ENCODE data around the gene DNMT3A. TPM values are rescaled to one million over a fixed set of nuclear protein-coding genes. Genes with fewer than 3 reads are reported as not detected.

DNMT3A gene
- total RNA-seq, 4 donors from 2014 or later, result 14.7 to 40.2 (median 18.3) TPM

DNA sequence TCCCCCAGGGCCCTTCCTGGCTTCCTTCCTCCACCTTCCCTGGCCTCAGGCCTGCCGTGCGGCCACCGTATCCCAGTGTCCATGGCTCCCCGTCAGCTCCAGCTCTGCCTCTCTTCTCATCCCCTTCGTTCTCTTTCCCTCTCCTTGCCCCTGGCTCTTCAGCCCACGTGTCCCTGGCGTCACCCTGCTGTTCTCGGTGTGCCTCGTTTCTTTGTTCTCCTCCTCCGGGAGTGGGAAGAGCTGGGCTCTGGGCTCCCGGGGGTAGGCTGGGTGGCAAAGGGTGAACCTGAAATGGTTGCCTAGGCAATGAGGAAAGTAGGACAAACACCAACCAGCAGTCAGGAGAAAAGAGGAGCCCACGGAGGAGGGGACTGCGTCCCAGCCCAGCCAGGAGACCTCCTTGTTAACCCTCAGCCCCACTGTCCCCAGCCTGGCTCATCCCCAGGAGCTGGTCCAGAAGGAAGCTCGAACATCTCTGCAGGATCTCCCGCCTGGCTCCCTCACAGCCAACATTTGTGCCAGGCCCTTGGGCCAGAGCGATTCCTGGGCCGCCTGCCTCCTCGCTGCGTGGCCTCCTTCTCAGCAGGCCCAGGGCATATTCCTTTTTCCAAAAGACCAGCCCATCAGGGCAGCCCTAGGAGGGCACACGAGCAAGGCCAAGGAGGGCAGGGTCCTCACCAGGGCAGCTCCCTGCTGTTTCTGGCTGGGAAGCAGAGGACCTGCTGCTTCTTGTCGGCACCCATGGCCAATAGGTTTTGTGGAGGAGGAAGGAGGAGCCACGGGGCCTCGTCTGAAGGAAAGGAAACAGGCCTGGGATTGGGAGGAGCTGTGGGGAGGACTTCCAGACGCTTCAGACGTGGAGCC lies 30.9 kb upstream of the DNMT3A start:
- Histone ChIP-seq H3K4me3 (no peak overlapping the region), H3K27ac (no peak overlapping the region), H3K4me1 (peaks cover 3 to 16% (median 14%) of the 10 kb centered on the region in 3 donors), H3K27me3 (no peaks in the 10 kb centered on the region), H3K9me3 (no peaks in the 10 kb centered on the region), H3K36me3 (no peaks in the 10 kb centered on the region)
- ATAC-seq, result no peak
- WGBS, 2 donors (ENCODE audit: low coverage in 1 of 2), result 90 to 94% methylated on average over 3 to 8 of the region's 25 CpGs
- TF ChIP-seq POLR2A (IDR thresholded peaks at IDR 0.05), result no peak
- no peak for TF ChIP-seq EP300 (IDR thresholded peaks at IDR 0.05)

DNA sequence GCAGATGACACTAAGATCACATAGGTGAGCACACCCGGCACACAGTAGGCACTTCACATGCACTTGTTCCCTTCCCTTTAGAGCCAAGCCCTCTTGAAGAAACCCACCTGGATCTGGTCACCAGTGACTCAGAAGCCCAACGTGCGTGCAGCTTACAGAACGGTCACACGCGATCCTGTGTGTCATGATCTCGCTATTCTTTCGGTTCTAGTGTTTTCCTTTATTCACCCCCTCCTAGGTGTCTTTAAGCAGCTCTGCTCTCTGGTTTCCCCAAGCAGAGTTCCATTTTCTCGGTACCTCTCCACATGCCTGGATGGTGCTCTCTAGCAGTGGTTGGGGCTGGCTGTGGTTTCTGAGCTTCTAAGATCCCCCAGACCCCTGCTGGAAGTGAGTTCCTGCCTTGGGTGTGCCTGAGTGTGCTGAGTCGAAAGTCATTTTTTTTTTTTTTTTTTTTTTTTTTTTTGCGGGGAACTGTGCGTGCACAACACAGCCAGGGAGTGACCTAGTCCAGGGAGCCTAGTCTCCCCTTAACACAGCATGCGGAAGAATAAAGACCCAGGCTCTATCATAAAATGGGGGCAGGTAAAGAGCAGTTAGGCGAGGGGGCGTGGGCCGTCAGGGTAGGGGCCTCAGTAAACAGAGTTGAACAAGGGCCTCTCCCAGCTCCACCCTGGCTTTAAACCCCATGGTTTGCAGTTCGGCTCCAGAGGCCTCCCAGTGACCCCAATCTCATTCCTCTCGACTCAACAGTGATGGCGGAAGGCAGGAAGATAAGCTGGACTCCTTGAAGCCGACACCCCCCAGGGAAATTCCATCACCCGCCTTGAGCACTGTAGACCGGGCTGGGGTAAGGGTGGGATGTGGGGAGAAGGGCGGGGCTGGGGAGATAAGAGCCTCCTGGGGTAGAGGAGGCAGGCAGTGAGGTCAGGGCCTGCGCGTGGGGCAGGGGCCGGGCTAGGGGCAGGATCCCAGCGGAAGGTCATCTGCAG lies 29.8 kb upstream of the DNMT3A start:
- 91 to 96% methylated on average over 10 to 15 of the region's 27 CpGs for WGBS, 2 donors (ENCODE audit: low coverage in 1 of 2)
- TF ChIP-seq, protein P1, sequence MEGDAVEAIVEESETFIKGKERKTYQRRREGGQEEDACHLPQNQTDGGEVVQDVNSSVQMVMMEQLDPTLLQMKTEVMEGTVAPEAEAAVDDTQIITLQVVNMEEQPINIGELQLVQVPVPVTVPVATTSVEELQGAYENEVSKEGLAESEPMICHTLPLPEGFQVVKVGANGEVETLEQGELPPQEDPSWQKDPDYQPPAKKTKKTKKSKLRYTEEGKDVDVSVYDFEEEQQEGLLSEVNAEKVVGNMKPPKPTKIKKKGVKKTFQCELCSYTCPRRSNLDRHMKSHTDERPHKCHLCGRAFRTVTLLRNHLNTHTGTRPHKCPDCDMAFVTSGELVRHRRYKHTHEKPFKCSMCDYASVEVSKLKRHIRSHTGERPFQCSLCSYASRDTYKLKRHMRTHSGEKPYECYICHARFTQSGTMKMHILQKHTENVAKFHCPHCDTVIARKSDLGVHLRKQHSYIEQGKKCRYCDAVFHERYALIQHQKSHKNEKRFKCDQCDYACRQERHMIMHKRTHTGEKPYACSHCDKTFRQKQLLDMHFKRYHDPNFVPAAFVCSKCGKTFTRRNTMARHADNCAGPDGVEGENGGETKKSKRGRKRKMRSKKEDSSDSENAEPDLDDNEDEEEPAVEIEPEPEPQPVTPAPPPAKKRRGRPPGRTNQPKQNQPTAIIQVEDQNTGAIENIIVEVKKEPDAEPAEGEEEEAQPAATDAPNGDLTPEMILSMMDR (IDR thresholded peaks at IDR 0.05), result no peak
- no peak for TF ChIP-seq EP300 (IDR thresholded peaks at IDR 0.05)
- H3K27me3 ChIP-seq, result no peaks in the 10 kb centered on the region
- no peaks in the 10 kb centered on the region for H3K36me3 ChIP-seq
- ATAC-seq, result no peak
- H3K27ac ChIP-seq, result no peak overlapping the region
- no peak overlapping the region for H3K4me3 ChIP-seq
- no peaks in the 10 kb centered on the region for H3K9me3 ChIP-seq
- H3K4me1 ChIP-seq, result peaks cover 0 to 5% (median 4%) of the 10 kb centered on the region in 3 donors

DNA sequence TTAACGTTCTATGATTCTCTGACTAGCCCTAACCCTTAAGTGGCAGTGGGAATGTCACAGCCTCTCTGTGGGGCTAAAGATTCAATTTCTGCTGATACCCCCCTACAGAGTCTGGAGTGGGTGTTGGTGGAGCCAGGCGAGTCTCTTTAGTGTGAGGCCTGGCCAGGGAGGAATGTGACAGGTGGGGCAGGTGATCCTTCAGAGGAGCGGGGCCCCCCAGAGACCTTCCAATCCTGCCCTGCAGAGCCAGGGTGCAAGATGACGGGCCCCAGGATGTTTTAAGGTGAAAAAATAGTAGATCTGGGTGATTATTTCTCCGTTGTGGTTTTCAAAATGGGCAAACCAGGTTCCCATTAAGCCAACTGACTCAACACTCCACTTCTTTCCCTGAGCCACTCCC lies 28.2 kb upstream of the DNMT3A start:
- Histone ChIP-seq H3K27me3 (no peaks in the 10 kb centered on the region), H3K27ac (no peak overlapping the region), H3K4me3 (no peak overlapping the region), H3K9me3 (no peaks in the 10 kb centered on the region), H3K4me1 (no peaks in the 10 kb centered on the region), H3K36me3 (no peaks in the 10 kb centered on the region)
- ATAC-seq, result no peak
- no peak for TF ChIP-seq POLR2A (IDR thresholded peaks at IDR 0.05)
- TF ChIP-seq POLR2AphosphoS5 (IDR thresholded peaks at IDR 0.05), result no peak
- 69 to 95% methylated on average over 2 to 3 of the region's 5 CpGs for WGBS, 2 donors (ENCODE audit: low coverage in 1 of 2)

DNA sequence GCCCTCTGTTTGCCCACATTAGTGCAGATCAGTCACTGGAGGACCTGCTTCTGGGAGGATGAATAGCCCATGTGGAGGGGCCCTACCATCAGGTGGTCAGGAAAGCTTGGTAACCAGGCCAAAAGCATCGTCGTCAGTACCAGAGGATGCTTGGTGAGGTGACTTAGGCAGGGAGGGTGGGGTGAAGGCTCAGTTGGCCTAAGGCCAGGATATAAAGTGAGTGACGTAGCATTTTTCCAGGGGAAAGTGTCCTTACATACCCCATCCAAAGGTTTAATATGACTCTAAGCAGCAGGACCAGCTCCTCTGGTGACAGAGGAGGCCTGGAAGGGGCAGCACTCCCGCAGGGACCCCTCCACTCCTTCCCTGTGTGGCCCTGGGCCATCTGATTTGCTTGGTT lies 27.7 kb upstream of the DNMT3A start:
- no peak for ATAC-seq
- Histone ChIP-seq H3K27me3 (no peaks in the 10 kb centered on the region), H3K4me1 (no peaks in the 10 kb centered on the region), H3K27ac (no peak overlapping the region), H3K9me3 (no peaks in the 10 kb centered on the region), H3K36me3 (no peaks in the 10 kb centered on the region), H3K4me3 (no peak overlapping the region)
- no peak for TF ChIP-seq EP300 (IDR thresholded peaks at IDR 0.05)
- TF ChIP-seq, protein P1 (IDR thresholded peaks at IDR 0.05), result no peak
- no peak for TF ChIP-seq POLR2A (IDR thresholded peaks at IDR 0.05)
- no peak for TF ChIP-seq POLR2AphosphoS5 (IDR thresholded peaks at IDR 0.05)
- WGBS, 2 donors (ENCODE audit: low coverage in 1 of 2), result 21 to 83% methylated on average over 2 of the region's 4 CpGs

DNA sequence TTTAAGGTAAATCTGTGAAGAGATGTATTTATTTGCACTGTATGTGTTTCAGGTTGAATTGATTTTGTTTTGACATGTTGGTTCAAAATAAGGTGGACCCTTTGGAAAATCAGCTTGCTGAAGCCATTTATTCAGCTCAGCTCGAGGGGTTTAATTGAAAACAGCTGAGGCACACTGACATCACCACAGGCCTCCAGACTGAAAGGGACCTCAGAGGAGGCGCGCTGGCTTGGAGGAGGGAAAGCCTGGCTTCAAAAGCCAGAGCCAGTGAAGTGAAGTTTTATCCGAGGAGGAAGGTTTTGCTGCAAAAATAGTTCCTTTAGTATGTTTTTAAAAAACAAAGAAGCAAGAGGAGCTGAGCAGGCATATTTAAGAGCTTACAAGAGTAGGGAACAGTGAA lies 26.9 kb upstream of the DNMT3A start:
- H3K4me1 ChIP-seq, result no peaks in the 10 kb centered on the region
- no peaks in the 10 kb centered on the region for H3K27me3 ChIP-seq
- H3K4me3 ChIP-seq, result no peak overlapping the region
- no peak for ATAC-seq
- 58% methylated on average over 3 of the region's 4 CpGs; no CpG with 5 or more reads in 1 of the 2 donors for WGBS, 2 donors (ENCODE audit: low coverage in 1 of 2)
- no peaks in the 10 kb centered on the region for H3K9me3 ChIP-seq
- no peak for TF ChIP-seq EP300 (IDR thresholded peaks at IDR 0.05)
- TF ChIP-seq POLR2AphosphoS5 (IDR thresholded peaks at IDR 0.05), result no peak
- TF ChIP-seq POLR2A (IDR thresholded peaks at IDR 0.05), result no peak
- TF ChIP-seq, protein P1 (IDR thresholded peaks at IDR 0.05), result no peak
- H3K36me3 ChIP-seq, result no peaks in the 10 kb centered on the region
- H3K27ac ChIP-seq, result no peak overlapping the region
